Measurements from ENCODE around the gene LAPTM4A. TPM values are rescaled to one million over a fixed set of nuclear protein-coding genes. Genes with fewer than 3 reads are reported as not detected.
A peak's percentile ranks its signal among the peaks of the same experiment; 100 is the strongest.

The LAPTM4A gene
- total RNA-seq, 1 experiment from 2014 or later, result 129 TPM

DNA sequence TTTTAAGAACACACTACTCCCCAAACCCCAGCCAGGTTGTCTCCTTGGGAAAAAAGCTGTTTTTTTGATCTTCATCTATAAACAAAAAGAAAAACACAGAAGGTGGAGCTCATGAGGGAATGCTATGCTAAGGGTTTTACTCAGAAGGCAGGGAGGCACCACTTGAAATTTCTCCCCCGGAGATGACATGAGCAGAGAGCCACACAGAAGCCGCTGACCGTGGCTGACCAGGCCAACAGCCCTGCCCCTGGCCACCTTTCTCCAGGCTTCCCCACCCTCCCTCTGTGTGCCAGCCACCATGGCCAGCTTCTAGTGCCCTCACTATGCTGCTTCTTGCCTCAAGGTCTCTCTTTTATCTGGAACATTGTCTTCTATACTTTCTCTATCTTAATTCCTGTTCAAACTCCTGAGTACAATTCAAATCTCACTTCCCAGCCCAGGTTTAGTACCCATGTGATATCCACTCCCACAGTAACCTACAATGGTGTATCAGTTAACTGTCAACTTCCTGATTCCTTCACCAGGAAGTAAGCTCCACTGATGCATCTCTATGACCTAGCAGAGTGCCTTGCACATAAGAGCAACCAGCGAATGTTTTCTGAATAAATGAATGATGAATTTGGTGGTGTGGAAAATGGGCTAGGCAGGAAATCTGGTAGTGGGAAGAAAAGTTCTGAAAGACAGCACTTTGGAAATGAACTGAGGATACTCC, 15.3 kb downstream of the LAPTM4A start:
- peak overlapping the region; percentile 50 for H3K27ac Mint-ChIP-seq (ENCODE audit: unreplicated experiment)
- no peaks in the 10 kb centered on the region for H3K9me3 Mint-ChIP-seq (ENCODE audit: low read depth, unreplicated experiment)
- no peaks in the 10 kb centered on the region for H3K27me3 Mint-ChIP-seq (ENCODE audit: unreplicated experiment)
- no peak for DNase-seq
- peaks cover 34% of the 10 kb centered on the region for H3K36me3 Mint-ChIP-seq (ENCODE audit: insufficient read depth, unreplicated experiment)
- CTCF ChIA-PET, result no interaction called here
- no TSS peak for BruUV-seq (replicated peaks)
- intact Hi-C loops (cut with micrococcal nuclease; ENCODE audit: unreplicated experiment), result no loop called here
- H3K4me3 Mint-ChIP-seq (ENCODE audit: low read depth, unreplicated experiment), result no peak overlapping the region
- TF ChIP-seq, protein P1, sequence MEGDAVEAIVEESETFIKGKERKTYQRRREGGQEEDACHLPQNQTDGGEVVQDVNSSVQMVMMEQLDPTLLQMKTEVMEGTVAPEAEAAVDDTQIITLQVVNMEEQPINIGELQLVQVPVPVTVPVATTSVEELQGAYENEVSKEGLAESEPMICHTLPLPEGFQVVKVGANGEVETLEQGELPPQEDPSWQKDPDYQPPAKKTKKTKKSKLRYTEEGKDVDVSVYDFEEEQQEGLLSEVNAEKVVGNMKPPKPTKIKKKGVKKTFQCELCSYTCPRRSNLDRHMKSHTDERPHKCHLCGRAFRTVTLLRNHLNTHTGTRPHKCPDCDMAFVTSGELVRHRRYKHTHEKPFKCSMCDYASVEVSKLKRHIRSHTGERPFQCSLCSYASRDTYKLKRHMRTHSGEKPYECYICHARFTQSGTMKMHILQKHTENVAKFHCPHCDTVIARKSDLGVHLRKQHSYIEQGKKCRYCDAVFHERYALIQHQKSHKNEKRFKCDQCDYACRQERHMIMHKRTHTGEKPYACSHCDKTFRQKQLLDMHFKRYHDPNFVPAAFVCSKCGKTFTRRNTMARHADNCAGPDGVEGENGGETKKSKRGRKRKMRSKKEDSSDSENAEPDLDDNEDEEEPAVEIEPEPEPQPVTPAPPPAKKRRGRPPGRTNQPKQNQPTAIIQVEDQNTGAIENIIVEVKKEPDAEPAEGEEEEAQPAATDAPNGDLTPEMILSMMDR (IDR thresholded peaks at IDR 0.05; ENCODE audit: unreplicated experiment), result no peak
- H3K4me1 Mint-ChIP-seq (ENCODE audit: low read depth, unreplicated experiment), result peaks cover 15% of the 10 kb centered on the region

DNA sequence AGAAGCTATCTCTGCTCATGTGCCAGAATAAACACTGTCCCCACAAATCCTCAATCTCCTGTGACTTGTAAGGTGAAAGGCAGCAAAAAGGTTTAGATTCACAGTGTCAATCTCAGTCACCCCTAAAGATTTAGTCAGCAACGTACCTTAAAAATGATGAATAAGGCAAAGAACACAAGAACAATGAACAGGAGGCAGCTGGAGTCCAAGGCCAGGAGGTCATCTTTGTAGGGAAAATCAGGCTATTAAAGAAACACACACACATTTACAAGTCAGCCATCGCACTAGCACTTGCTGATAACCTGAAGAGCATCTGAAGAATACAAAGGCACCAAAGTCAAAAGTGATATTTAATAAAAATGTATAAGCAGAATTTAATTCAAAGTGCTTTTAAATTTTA, 16.6 kb downstream of the LAPTM4A start:
- H3K27me3 Mint-ChIP-seq (ENCODE audit: unreplicated experiment), result no peaks in the 10 kb centered on the region
- CTCF ChIA-PET, result no interaction called here
- no TSS peak for BruUV-seq (replicated peaks)
- intact Hi-C loops (cut with micrococcal nuclease; ENCODE audit: unreplicated experiment), result no loop called here
- H3K27ac Mint-ChIP-seq (ENCODE audit: unreplicated experiment), result no peak overlapping the region
- TF ChIP-seq, protein P1 (IDR thresholded peaks at IDR 0.05; ENCODE audit: unreplicated experiment), result no peak
- H3K36me3 Mint-ChIP-seq (ENCODE audit: insufficient read depth, unreplicated experiment), result peaks cover 43% of the 10 kb centered on the region
- DNase-seq, result no peak
- H3K9me3 Mint-ChIP-seq (ENCODE audit: low read depth, unreplicated experiment), result peaks cover 7% of the 10 kb centered on the region
- H3K4me3 Mint-ChIP-seq (ENCODE audit: low read depth, unreplicated experiment), result no peak overlapping the region
- peaks cover 12% of the 10 kb centered on the region for H3K4me1 Mint-ChIP-seq (ENCODE audit: low read depth, unreplicated experiment)

DNA sequence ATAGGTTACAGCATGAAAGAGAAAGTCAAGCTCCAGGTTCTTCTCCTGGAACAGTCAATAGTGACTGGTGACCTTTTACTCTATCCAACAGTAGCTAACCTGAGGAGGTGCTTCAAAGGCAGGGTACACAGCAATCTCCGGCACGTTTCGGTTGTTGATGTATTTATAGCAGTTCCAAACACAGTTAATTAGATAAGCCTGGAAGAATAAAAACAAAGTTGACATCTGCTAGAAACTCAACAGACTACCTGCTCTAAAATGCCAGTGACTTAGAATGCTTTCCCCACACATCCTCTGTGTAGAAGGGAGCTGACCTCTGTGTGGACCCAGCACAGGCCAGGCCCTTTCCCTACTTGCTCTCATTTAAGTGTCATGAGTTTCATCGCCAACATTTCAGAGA, 17.2 kb downstream of the LAPTM4A start:
- Mint-ChIP-seq H3K4me3 (ENCODE audit: low read depth, unreplicated experiment) (no peak overlapping the region), H3K27me3 (ENCODE audit: unreplicated experiment) (no peaks in the 10 kb centered on the region), H3K4me1 (ENCODE audit: low read depth, unreplicated experiment) (peaks cover 12% of the 10 kb centered on the region), H3K27ac (ENCODE audit: unreplicated experiment) (no peak overlapping the region), H3K9me3 (ENCODE audit: low read depth, unreplicated experiment) (peaks cover 13% of the 10 kb centered on the region), H3K36me3 (ENCODE audit: insufficient read depth, unreplicated experiment) (peaks cover 49% of the 10 kb centered on the region)
- CTCF ChIA-PET, result interaction anchor here (1.8 kb wide), 1 partner anchor 19 kb away, joined by 4 read pairs; no protein-coding TSS in a partner anchor
- intact Hi-C loops (cut with micrococcal nuclease; ENCODE audit: unreplicated experiment), result no loop called here
- BruUV-seq (replicated peaks), result no TSS peak
- TF ChIP-seq, protein P1 (IDR thresholded peaks at IDR 0.05; ENCODE audit: unreplicated experiment), result no peak
- DNase-seq, result no peak

DNA sequence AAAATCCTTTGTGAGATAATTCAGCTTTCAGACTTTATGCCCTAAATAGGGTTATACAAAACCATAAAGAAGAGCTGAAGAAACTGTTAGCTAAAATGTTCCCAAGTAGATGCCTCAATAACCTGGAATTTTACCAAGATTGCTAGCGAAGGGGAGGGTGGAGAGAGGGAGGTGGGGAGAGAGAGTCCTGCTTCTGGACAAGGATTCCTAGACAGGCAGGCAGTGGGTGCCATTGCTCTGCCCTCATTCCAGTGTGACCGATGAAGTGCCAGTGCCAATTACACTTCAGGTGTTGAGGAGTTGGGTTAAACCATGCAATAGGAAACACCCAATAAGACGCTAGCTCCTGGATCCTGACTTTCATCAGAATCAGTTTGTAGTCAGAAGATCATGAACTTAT, 18.1 kb downstream of the LAPTM4A start:
- intact Hi-C loops (cut with micrococcal nuclease; ENCODE audit: unreplicated experiment), result no loop called here
- peaks cover 54% of the 10 kb centered on the region for H3K36me3 Mint-ChIP-seq (ENCODE audit: insufficient read depth, unreplicated experiment)
- peaks cover 12% of the 10 kb centered on the region for H3K4me1 Mint-ChIP-seq (ENCODE audit: low read depth, unreplicated experiment)
- no peak overlapping the region for H3K4me3 Mint-ChIP-seq (ENCODE audit: low read depth, unreplicated experiment)
- no peak for DNase-seq
- no peaks in the 10 kb centered on the region for H3K27me3 Mint-ChIP-seq (ENCODE audit: unreplicated experiment)
- no TSS peak for BruUV-seq (replicated peaks)
- no peak overlapping the region for H3K27ac Mint-ChIP-seq (ENCODE audit: unreplicated experiment)
- peaks cover 13% of the 10 kb centered on the region for H3K9me3 Mint-ChIP-seq (ENCODE audit: low read depth, unreplicated experiment)
- CTCF ChIA-PET, result interaction anchor here (0.5 to 1.8 kb wide), 2 partner anchors 18 to 285 kb away, joined by 3 to 4 read pairs; no protein-coding TSS in a partner anchor
- TF ChIP-seq, protein P1 (IDR thresholded peaks at IDR 0.05; ENCODE audit: unreplicated experiment), result no peak

Data from Calu3 (cell line).